ENCODE measurements around the gene LTB4R.

Gene LTB4R

DNA sequence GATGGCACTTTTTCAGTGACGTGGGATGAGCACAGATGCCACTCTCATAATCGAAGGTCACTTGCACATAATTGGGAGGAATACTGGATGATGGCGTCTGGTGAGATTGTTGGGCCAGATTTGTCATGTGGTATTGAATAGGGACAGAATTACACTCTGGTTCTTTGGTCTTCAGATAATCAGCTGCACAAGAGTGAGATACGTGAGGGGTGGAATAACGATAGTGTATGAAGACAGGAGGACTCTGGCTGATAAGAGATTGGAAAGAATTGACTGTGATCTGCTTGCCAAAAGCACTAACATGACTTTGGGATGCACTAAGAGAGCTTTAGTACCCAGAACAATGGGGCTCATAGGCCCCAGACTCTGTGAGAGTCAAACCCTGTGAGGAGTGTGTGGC lies 32.9 kb upstream of the LTB4R start:
- no peak for DNase-seq (ENCODE audit: low read depth in 3 of 3)

DNA sequence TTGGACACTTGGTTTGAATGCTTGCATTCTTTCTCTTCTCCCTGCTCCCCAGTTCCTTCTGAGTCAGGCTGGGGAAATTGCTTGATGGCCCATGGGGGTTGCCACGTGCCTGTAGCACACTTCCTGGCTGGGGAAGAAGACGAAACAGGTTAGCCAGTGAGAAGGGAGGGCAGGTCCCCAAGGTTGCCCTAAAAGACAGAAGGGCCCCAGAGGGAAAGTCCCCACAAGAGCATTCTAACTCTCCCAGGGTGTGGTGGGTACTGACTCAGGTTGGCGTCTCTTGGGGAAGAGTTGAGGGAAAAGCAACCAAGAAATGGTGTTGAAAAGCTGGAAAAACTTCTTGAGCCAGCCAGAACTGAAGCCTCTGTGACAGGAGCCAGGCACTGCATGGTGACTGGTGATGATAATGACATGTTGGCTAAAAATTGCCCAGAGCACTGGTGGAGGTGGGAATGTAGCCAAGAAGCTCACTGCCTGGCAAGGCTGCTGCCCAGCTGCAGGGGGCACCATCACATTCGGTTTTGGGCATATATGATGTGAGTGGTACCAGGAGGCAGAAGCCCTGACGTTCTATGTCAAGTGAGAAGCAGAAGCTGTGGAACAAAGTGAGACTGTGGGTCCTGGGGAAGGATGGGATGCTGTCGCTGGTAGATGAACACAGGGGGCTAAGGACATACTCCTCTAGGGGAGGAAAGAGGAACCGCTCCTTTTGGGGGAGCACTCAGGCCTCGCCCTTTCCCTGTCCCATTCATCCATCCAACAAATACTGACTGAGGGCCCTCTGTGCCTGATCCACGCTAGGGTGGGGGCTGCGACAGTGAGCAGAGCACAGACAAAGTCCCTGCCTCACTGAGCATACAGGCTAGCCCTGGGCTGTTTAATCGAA lies 31.8 kb upstream of the LTB4R start:
- peak in 2 of 3 experiments; percentile 35 to 39 for DNase-seq (ENCODE audit: low read depth in 3 of 3)

DNA sequence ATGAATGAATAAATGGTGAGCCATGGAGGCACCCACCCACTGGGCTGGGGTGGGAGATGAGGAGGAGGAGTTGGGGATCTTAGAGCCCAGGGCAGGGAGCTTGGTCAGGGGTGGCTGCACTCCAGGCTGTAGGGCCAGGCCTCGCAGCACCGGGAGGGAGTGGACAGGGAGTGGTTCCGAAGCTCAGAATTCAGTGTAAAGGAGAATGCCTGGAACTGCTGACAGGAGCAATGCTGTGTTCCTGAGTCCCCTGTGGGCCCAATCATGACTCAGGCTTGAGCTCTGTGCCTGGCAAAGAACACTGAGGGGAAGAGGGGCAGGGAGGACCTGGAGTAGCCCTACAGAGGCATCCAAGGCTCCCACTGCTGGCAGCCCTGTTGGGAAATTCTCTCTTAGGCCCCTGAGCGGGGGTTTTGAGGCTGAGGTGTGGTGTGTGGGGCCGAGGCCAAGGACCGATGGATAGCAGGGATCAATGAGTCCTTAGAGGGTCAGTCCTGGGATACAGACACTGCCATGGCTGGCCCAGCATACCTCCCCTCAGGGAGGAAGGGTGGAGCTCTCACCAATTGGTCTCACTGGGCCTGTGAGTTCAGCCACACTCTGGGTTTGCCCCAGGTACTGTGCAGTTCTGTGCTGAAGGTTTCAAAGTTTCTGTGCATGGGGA lies 30.4 kb upstream of the LTB4R start:
- no peak for DNase-seq (ENCODE audit: low read depth in 3 of 3)

DNA sequence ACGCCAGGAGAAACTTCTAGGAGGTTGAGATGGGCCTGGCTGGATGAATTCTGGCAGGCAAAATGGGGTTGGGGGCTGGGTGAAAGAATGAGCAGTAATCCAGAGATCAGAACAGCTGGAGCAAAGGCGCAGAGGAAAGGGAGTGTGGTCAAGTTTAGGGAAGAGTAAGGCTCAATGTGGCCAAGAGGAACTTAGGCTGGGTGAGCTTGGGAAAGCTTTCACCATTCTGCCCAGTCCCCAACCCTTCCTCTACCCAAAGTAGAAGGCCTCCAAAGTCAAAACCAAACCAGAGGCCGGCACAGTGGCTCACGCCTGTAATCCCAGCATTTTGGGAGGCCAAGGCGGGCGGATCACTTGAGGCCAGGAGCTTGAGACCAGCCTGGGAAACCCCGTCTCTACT lies 29.7 kb upstream of the LTB4R start:
- no peak for DNase-seq (ENCODE audit: low read depth in 3 of 3)

DNA sequence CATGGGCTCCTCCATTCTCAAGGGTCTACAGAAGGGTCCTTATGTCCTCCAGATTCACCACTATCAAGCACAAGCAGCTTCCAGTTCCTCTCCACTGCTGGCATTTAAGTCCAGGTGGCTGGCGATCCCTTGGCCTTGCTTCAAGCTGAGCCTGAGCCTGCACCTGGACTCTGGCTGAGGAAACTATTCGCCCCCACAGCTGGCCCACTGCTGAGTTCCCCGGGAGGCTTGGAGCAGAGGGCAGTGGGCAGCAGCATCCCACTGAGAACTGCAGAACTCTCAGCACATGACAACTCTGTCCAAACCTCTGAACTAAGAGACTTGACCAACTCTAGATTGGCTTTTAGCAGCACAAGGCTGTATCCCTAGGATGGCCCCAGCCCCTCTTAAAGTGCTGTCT lies 28.6 kb upstream of the LTB4R start:
- no peak for DNase-seq (ENCODE audit: low read depth in 3 of 3)

DNA sequence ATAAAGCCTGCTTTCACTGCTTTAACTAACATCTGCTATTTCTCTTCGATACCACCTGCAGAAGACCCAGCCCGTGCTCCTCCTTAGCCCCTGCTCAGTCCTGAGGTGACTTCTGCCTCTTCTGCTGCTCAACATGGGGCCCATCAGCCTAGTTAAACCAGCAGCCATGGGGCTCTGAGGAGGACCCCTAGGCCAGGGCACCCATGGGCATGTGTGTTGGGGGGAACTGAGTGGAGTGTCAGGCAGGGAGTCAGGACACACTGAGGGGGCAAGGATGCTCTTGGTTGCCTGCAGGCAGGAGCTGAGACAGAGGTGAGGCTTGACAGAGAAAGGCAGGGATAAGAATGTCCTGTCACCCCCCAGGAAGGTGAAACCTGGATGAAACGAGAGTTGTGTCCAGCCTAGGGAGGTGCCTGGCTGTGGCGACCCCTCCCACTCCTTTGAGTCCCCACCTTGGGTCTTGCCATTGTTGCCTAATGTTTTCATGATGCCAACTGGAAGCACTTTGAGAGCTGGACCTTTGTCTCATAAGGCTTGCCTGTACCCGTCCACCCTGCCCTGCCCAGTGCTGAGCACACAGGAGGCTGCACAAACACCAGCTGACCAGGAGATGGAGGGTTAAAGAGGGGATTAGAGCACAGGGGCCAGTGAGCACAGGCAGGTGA lies 27.4 kb upstream of the LTB4R start:
- no peak for DNase-seq (ENCODE audit: low read depth in 3 of 3)

DNA sequence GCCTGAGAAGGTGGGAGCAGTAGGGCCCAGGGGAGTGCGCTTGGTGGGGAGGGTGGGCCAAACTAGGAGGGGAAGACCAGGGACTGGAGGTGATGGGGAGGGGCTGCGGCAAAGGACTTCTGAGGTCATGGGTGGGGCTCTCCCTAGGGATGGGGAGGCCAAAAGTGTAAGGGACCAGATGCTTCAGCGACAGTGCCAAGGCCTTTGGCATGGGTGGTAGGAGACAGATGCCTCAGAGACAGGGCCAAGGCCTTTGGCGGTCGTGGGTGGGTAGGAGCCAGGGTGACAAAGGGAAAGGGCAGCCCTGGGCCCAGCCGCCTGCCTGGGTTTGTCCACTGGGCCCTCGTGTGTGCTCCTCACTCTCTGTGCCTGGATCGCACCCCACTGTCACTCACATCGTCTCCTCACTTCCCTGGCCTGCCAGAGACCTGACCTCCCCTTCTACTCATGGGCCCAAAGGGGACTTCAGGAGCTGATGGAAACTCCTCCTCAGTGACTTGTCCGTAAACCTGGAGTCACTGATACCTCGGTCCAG lies 26.7 kb upstream of the LTB4R start:
- no peak for DNase-seq (ENCODE audit: low read depth in 3 of 3)

DNA sequence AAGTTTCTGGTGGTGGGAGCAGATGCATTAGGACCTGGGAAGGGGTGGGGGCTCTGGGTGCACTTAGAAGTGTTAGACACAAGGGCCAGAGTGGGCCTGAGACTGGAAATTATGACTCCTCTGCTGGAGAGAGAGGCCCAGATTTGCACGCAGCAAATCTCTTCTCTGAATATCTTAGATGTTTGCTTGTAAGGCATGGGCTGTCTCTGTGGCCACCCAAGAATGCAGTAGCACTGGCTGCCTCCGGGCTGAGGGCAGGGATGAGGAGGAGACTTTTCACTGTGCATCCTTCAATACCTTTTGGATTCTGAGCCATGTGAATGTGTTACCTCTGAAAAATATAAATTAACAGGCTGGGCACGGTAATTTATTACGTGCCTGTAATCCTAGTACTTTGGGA lies 26.0 kb upstream of the LTB4R start:
- no peak for DNase-seq (ENCODE audit: low read depth in 3 of 3)

DNA sequence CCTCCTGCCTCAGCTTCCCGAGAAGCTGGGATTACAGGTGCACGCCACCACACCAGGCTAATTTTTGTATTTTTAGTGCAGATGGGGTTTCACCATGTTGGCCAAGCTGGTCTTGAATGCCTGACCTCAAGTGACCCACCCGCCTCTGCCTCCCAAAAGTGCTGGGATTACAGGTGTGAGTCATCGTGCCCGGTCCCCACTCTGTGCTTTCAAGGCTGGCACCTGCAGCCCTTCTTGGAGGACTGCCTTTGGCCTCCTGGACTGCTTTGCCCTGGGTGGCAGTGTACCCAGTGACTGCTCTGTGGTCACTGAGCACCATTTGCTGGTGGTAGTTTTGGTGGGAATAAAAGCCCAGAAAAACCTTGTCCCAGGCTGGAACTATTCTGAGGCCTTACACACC lies 24.3 kb upstream of the LTB4R start:
- DNase-seq (ENCODE audit: low read depth in 3 of 3), result no peak

DNA sequence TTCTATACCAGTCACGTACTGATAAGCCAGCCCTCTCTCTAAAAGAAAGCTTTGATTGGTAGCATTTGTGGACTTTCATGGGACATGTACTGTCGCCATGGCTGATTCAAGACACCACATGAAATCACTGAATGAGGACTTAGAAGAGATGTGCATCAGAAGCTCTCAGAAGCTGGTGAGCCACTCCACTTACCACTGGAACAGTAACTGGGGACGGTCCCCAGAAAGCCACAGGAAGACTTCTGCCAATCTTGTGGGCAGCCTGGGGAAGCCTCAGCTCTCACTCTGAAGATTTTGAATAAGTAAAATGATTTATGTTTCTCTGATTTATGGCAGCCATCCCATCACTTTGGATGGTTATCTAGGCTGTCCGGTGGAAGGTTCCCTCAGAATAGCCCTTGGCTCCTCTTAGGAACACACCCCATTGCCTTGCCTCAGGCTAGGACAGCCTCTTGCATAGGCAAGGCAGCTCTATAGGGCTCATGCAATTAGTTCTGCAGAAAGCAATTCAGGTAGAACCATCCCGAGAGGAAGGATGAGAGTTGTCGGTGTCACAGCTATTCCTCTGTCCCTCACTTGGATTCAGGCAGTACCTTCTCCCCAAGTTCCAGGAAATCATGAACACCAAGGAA lies 21.5 kb upstream of the LTB4R start:
- no peak for DNase-seq (ENCODE audit: low read depth in 3 of 3)

DNA sequence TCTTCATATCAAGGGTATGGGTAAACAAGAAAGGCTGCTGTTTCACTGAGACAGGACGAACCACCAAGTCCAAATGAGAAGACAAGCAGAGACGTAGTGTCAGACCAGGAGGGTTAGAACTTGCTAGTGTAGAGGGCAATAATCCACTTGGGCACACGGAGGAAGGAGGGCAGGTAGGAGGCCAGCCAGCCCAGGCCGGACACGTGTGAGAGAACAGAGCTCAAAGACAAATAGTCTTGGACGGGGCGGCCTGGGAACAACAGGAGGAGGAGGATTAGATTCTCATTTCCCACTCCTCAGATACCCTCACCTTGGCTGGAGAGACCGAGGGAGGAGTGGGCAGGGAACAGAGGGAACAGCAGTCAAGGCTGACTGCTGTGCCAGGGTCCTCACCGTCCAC lies 20.6 kb upstream of the LTB4R start:
- DNase-seq (ENCODE audit: low read depth in 3 of 3), result no peak

DNA sequence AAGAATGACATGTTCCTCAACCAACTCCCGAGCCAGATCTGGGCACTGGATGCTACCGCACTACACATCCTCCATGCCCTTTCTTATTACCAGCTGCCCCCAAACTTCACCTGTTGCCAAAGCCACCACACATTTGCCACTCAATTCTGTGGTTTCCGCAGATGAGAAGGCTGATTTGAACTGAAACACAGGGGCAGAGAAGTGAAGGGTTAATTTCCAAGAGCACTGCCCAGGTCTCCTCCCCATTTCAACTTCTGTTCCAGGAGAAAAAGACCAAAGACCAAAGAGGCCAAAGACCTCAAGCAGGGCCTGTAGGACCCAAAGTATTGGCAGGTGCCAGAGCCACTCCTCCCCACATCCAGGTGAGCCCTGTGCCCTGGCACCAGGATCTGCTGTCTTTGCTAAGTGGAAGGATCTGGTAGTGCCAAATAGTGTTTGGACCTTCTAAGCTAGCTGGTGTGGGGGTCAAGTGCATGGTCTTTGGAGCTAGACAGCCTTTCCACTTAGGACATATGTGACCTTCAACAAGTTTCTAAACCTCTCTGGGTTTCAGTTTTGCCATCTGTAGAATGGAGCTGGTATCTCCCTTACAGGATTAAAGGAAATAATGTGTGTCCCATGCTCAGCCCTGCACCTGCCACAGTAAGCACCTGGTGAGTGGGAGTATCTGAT lies 19.7 kb upstream of the LTB4R start:
- no peak for DNase-seq (ENCODE audit: low read depth in 3 of 3)

DNA sequence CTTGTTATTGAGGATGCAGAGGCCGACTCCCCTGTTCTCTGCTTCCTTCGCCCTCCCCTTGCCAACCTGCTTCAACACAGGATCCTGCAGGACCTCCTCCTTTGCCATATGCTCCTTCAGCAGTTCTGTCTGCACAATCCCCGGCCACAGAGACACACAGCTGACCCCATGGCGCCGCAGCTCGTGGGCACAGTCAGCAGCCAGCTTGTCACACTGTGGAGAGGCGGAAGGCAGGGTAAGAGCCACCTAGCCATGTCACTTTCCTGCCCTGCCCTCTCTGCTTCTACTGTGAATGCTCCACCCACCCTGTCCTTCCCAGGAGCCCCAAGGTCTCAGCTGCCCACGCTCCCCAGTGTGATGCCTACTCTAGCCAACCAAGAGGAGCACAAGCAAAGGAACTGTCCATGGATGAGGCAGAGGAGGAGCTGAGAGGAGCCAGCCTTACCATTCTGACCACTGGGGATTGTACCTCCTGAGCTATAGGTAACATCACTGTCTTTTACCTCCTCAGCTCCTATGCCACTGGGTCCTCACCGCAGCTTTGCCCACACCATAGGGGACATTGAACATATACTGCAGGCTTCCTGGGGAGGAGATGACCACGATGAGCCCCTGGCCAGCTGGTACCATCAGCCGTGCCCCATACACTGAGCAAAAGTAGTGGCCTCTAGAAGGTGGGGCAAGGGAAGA lies 19.0 kb upstream of the LTB4R start:
- DNase-seq (ENCODE audit: low read depth in 3 of 3), result no peak

DNA sequence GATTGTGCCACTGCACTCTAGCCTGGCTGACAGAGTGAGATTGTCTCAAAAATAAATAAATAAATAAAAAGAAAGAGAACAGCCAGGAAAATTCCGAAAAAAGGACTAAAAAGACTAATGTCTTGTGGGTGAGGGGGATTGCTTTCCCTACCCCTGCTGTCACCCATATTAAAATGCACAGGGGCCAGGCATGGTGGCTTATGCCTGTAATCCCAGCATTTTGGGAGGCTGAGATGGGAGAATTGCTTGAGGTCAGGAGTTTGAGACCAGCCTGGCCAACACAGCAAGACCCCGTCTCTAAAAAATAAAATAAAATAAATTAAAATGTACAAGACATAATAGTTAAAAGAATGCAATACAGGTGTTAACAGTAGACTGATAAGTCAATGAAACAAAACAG lies 17.8 kb upstream of the LTB4R start:
- no peak for DNase-seq (ENCODE audit: low read depth in 3 of 3)

DNA sequence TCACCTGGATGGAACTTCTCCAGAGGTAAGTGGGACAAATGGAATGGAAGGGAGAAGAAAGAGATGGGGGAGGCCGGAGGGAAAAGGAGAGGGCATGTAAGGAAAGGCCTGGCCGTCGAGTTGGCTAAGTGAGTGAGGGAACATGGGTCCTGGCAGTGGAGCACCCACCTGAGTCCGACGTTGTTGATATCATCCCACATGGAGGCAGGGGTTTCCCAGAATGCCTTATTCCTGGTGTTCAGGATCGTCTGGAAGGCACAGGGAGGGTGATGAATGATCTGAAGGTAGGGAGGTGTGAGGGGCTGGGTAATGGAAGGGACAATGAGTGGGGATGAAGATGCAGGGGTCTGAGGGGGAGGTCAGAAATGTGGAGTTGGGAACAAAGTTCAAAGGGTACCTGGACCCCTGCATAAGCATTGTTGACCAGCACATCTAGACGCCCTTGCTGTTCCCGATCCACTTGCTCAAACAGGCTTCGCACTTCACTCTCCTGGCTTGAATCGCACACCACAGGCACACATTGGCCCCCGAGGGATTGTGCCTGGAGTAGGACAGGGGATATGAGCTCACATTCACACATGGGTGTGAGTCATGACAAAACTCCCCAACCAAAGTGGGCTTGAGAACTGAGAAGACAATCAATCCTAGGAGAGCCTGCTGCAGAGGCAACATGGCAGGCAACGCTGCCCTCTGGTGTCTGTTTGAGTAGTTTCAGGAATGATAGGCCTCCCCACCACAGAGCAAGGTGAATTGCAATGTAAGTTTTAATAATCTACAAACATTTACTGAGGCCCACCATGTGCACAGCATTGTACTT lies 14.8 kb upstream of the LTB4R start:
- peak; percentile 47 to 59 (median 56) for DNase-seq (ENCODE audit: low read depth in 3 of 3)

DNA sequence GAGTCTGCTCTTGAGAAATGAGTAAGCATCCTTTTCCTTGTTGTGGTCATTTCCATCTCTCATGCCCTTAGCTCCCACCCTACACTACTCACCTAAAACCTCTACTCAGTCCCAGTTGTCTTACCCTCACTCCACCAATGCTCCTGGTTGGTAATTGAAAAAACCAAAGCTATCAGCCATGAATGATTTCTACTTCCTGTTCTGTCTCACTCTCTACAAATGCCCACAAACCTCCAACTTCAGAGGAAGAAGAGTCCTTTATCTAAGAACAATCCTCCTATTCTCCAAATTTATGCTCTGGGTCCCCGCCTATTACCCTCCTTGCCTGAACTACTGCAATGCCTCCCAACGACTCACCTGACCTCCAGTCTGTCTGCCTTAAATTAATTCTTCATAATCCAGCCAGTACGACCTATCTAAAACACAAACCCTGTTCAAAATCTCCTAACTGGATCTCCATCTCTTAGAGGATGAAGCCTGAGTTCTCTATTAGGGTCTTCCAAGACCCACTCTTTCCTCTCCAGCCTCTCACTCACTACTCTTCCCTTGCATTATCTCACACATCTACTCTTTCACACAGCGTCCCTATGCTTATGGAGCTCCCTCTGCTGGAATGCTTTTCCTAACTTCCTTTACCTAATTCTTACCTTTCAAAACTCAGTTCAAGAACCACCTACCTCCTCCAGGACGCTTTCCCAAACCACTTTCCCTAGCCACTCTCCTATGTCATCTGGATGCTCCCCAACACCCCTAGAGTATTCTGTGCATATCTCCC lies 13.9 kb upstream of the LTB4R start:
- DNase-seq (ENCODE audit: low read depth in 3 of 3), result no peak

DNA sequence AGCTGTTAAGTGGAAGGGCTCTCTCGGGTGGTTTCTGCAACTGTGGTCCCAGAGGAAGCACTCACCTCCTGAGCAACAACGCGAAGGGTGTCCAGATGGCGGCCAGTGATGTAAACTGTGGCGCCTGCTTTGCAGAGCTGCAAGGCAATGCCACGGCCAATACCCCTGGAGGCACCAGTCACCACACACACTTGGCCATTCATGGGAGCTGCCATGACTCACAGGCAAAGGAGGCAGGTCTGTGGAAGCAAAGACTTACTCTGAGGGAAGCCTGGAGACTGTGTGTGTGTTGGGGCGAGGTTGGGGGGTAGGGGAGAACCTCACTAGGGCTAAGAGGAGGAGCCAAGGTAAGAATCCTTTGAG lies 12.4 kb upstream of the LTB4R start:
- no peak for DNase-seq (ENCODE audit: low read depth in 3 of 3)

DNA sequence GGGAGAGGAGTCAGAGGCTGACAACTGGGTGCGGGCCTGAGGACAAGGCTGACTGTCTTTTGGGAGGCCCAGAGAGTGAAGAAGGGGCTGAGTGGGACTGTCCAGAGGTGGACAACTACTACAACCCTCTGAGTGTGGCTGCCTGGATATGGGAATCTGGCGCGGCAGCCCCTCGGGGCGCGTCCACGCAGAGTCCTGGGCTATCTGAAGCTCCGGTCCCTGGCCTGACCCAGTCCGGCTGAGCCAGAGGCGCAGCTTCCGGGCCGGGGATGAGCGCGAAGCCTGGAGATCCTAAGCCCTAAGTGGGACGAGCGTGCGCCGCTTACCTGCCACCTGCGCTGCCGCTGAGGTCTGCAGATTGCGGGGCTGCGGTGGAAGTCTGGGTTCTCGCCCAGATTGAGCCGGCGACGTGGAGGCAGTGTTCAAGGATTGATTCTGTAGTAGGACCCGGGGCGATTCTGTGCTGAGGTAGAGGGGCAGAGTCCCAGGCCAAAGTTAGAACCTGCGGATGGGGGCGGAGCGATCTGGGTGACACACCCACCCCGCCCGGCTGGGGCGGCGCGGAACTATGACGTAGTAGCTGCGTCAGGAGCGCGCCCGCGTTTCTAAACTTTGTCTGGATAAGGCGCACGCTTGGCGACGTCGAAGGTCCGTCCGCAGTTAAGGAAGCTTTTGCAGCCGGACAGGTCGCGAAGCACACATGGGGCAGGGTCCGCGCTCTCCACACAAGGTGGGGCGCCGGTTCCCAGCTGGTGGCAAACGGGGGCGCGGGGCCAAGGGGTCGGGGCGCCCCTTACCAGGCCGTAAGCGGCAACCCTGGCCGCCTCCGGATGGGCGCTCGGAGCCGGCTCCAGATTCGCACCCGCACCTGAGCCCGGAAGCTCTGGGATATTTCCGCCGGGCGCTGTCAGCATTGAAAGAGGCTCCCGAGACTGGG lies 11.8 kb upstream of the LTB4R start, which contains the start of the genes DHRS1 and NOP9:
Gene DHRS1, minus strand, starts transcription at position 526 of the 937 bp plus-strand sequence. CDS start 674 bp downstream, outside the sequence.
Gene NOP9, plus strand, starts transcription at position 596 of the 937 bp plus-strand sequence. Its CDS starts 105 bp downstream, at position 701.
- DNase-seq (ENCODE audit: low read depth in 3 of 3), result peak; percentile 85 to 92 (median 86)

All from stimulated activated CD4-positive, alpha-beta T cell treated with anti-CD3 and anti-CD28 coated beads, TNF-alpha, amount 100 ng/mL, for 4 hours (primary cell).